Psoas muscle (tissue), 8 donors: ENCODE results near the gene COL4A2. TPM values are rescaled to one million over a fixed set of nuclear protein-coding genes. Genes with fewer than 3 reads are reported as not detected.

Experiments
- ATAC-seq, 4 donors: fragments of 200-7000 bp; cut with Tn5 transposase; one replicate each; pipeline ENCODE4 v1.9.1; 2020; ENCODE audit warnings: moderate library complexity in 3 of 4, mild to moderate bottlenecking in 2 of 4
- DNase-seq, 2 donors: peaks; one replicate each; pipeline ENCODE4 v3.0.0-alpha.2; 2020
- H3K27ac ChIP-seq: fragments of 200-600 bp; one replicate; pipeline ENCODE4 v1.8.0; 2022
- H3K27me3 ChIP-seq, 3 donors: fragments of 200-600 bp in 1 of 3; one replicate each; pipeline versions ENCODE4 v1.6.1 to v1.8.0; 2013 to 2022; ENCODE audit warnings: low read length in 2 of 3, mild to moderate bottlenecking in 2 of 3, moderate library complexity in 1 of 3; ENCODE audit not compliant: insufficient read depth in 3 of 3
- H3K36me3 ChIP-seq, 2 donors: fragments of 200-600 bp in 1 of 2; one replicate each; pipeline versions ENCODE4 v1.6.1 to v1.8.0; 2013 to 2022; ENCODE audit warnings: low read depth in 1 of 2, mild to moderate bottlenecking in 1 of 2, moderate library complexity in 1 of 2; ENCODE audit not compliant: insufficient read depth in 1 of 2
- H3K4me1 ChIP-seq: fragments of 200-600 bp; one replicate; pipeline ENCODE4 v1.8.0; 2022
- H3K4me3 ChIP-seq: fragments of 200-600 bp; one replicate; pipeline ENCODE4 v1.8.0; 2022; ENCODE audit warnings: mild to moderate bottlenecking
- H3K9me3 ChIP-seq: fragments of 200-600 bp; one replicate; pipeline ENCODE4 v1.8.0; 2022
- CTCF ChIP-seq: fragments of 200-600 bp; IDR thresholded peaks from one replicate; pipeline ENCODE4 v1.8.0; 2022; ENCODE audit warnings: antibody characterized with exemption
- WGBS, 3 donors: extraction: QIAGEN DNeasy Blood & Tissue Kit; methylation state at CpG; one replicate each; pipeline versions ENCODE4 v1.1.6 to v1.1.7; 2013; 5-methylcytosine and 5-hydroxymethylcytosine counted together
- intact Hi-C, 2 donors: fragments of 100-400 bp; cut with DNase I; formaldehyde crosslinking; loops; one replicate each; pipeline versions ENCODE4 v1.11.0 to v1.14.2; 2022
- polyA plus RNA-seq, 3 donors: library from polyadenylated mRNA; stranded (reverse); fragments of 200-250 nt; gene quantifications; one replicate each; pipeline ENCODE4 v1.2.3, GENCODE V29; 2013
- total RNA-seq, 4 donors: library from RNA; stranded (reverse); fragmentation: NEBNext Ultra II Directional in 2 of 4; extraction: Animal tissue kit (Norgen Biotek cat#: 25700) in 2 of 4; gene quantifications; one replicate each; pipeline versions ENCODE4 v1.2.1 to v1.2.4, GENCODE V29; 2021 to 2023
- donor health status: healthy with polysubstance abuse.
- donor health status: DM: no; HTN: no; CAD: no; lungs with moderate emphysema.
- donor health status: Bipolar disorder and iron deficiency.
- donor health status: healthy.
- donor health status: DM: yes; HTN: yes; CAD: no.
- donor health status: DM: no; HTN: no; CAD: no.
- donor health status: DM: no; HTN: no; CAD: no.
- donor health status: DM: yes; HTN: yes; CAD: no.

COL4A2 gene
- total and polyA plus RNA-seq, 7 donors = 25.8 to 84.5 (median 57.8) TPM

DNA sequence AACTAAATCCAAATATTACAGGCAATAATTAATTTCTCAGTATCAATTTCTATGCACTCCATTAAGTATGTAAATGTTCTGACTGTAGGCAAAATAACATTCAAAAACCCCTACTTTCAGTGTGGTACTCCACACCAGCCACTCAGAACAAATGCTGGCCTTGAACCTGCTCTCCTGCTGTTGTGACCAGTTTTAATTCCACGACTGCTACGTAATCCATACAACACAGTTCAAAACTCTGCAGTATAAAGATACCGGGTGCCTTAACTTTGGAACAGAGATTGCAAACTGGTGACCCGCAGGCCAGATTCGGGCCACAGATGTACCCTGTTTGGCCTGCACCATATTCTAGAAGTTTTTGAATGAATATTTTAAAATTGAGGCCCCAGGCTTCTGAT, 30.5 kb upstream of the COL4A2 start:
- peaks cover 2 to 6% of the 10 kb centered on the region in 2 donors for H3K36me3 ChIP-seq
- peaks cover 7% of the 10 kb centered on the region for H3K4me1 ChIP-seq
- no peak overlapping the region for H3K27ac ChIP-seq
- TF ChIP-seq CTCF = no peak
- H3K4me3 ChIP-seq = no peak overlapping the region
- intact Hi-C loops = no loop called here
- peaks cover 0 to 19% (median 2%) of the 10 kb centered on the region in 3 donors for H3K27me3 ChIP-seq
- WGBS, 3 donors = 57 to 65% (median 61%) methylated on average over 5 of the region's 5 CpGs
- no peaks in the 10 kb centered on the region for H3K9me3 ChIP-seq
- DNase-seq = no peak
- ATAC-seq = peak in 2 of 4 donors; percentile 11 to 15

DNA sequence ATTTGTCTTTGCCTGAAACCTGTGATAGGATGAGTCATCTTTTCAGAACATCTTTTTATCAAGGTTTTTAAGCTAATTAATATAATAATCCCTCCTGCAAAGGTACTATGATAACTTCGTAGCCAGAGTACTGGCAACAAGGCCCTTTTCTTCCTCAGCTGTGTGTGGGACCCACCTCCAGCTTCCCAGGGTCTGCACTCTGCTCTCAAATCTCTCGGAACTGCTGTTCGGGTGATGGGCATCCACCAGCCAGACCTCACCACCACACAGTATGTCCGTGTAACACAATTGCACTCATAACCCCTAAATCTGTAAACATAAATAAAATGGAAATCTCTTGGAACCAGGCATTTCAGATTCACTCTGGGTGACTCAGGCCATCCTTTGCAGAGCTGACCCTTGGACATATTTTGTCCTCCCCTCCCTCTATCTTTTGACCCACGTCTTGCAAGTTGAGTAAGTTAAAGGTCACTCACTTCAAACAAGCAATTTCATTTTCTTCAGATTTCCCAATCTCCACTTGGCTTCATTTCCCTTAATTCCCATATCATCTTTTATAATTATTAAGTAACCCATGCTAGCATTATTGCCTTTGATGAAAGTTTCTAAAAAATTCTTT, 29.6 kb upstream of the COL4A2 start:
- H3K27me3 ChIP-seq = peaks cover 0 to 19% (median 5%) of the 10 kb centered on the region in 3 donors
- peaks cover 7% of the 10 kb centered on the region for H3K4me1 ChIP-seq
- no peaks in the 10 kb centered on the region for H3K9me3 ChIP-seq
- DNase-seq (no peak), ATAC-seq (peak in 3 of 4 donors; percentile 27 to 38 (median 37))
- intact Hi-C loops = no loop called here
- TF ChIP-seq CTCF = no peak
- WGBS, 3 donors = 59 to 77% (median 67%) methylated on average over 5 of the region's 5 CpGs
- no peak overlapping the region for H3K4me3 ChIP-seq
- no peak overlapping the region for H3K27ac ChIP-seq
- H3K36me3 ChIP-seq = peaks cover 2 to 6% of the 10 kb centered on the region in 2 donors

- Histone ChIP-seq H3K36me3 (peaks cover 0 to 2% of the 10 kb centered on the region in 2 donors), H3K27me3 (peaks cover 0 to 14% (median 3%) of the 10 kb centered on the region in 3 donors), H3K4me1 (peaks cover 7% of the 10 kb centered on the region), H3K9me3 (no peaks in the 10 kb centered on the region), H3K27ac (no peak overlapping the region), H3K4me3 (no peak overlapping the region)
- no peak for TF ChIP-seq CTCF
- 83 to 95% (median 91%) methylated on average over 7 of the region's 7 CpGs for WGBS, 3 donors
- intact Hi-C loops = no loop called here
- DNase-seq (no peak), ATAC-seq (no peak)
These were observed 28.2 kb upstream of the COL4A2 start for GRCh38 chr13:110278859-110279258.

DNA sequence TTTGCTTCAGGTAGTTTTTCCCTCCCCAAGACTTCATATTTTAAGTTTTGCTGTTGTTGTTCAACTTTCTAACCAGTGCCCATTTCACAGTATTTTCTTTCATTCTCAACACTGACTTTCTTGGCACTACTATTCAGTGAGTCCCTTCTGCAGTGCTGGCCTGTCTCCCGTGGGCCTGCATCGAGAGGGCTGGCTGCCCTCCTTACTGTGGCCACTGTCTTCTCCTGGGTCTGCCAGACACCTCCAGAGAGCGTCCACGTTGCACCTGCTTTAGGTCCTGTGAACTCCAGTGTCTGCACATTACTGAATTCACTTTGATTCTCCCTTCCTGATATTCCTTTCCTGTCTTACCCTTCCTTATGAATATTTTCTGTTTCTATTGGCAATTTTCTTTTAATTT, 27.4 kb upstream of the COL4A2 start:
- no peak overlapping the region for H3K27ac ChIP-seq
- no peak for ATAC-seq
- H3K36me3 ChIP-seq = peaks cover 0 to 2% of the 10 kb centered on the region in 2 donors
- no peak for DNase-seq
- no peaks in the 10 kb centered on the region for H3K9me3 ChIP-seq
- intact Hi-C loops = no loop called here
- TF ChIP-seq CTCF = no peak
- peaks cover 7% of the 10 kb centered on the region for H3K4me1 ChIP-seq
- H3K27me3 ChIP-seq = peaks cover 0 to 14% (median 3%) of the 10 kb centered on the region in 3 donors
- H3K4me3 ChIP-seq = no peak overlapping the region
- 32 to 48% (median 38%) methylated on average over 4 of the region's 4 CpGs for WGBS, 3 donors
